GM10266 (cell line): ENCODE results near the gene PIP4K2B.

Experiments
- DNase-seq: peaks from one replicate; pipeline ENCODE4 v3.0.0; 2012; ENCODE audit errors: extremely low spot score
- TF ChIP-seq, protein P1 (sequence below): IDR thresholded peaks from 2 replicates; pipeline ENCODE4 v1.5.1; 2012; ENCODE audit warnings: mild to moderate bottlenecking, low read depth; ENCODE audit not compliant: control insufficient read depth, insufficient read depth; ENCODE audit errors: missing control alignments

The PIP4K2B gene

DNA sequence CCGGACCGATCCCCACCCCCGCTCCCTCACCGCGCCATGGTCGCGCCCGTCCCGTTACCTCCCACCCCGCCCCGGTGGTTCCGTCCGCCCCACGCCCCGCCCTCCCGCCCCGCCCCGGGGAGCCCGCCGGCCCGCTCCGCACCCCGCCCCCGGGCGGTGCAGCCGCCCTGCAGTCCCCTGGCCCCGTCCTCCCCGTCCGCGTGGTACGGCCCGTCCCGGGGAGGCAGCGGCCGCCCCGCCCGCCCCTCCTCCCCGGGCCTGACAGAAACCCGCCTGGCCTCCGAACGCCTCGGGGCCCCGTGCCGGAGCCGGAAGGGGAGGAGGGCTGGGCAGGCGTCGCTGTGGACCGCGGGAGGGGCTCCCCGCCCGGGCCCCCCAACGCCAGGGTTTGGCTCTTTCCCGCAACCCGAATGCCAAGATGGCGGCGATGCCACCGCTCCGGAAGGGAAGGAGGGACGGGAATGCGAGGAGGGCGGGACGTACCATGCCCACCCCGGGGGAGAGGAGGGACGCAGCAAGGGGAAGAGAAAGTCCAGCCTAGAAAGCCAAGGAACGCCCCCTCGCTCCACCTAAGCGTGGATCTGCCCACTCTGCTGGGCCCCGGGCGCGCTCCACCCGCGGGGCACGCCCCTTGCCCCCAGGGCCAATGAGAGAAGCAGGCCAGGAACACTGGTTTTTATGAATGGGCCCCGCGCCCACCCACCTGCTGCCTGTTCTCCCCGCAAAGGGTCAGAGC lies at the start of gene PIP4K2B:
TSS of gene PIP4K2B (minus strand) at position 56 of the 736 bp plus-strand sequence. CDS start 132 bp downstream, outside the sequence.
- TF ChIP-seq, protein P1, sequence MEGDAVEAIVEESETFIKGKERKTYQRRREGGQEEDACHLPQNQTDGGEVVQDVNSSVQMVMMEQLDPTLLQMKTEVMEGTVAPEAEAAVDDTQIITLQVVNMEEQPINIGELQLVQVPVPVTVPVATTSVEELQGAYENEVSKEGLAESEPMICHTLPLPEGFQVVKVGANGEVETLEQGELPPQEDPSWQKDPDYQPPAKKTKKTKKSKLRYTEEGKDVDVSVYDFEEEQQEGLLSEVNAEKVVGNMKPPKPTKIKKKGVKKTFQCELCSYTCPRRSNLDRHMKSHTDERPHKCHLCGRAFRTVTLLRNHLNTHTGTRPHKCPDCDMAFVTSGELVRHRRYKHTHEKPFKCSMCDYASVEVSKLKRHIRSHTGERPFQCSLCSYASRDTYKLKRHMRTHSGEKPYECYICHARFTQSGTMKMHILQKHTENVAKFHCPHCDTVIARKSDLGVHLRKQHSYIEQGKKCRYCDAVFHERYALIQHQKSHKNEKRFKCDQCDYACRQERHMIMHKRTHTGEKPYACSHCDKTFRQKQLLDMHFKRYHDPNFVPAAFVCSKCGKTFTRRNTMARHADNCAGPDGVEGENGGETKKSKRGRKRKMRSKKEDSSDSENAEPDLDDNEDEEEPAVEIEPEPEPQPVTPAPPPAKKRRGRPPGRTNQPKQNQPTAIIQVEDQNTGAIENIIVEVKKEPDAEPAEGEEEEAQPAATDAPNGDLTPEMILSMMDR, result no peak
- peak; percentile 97 for DNase-seq

DNA sequence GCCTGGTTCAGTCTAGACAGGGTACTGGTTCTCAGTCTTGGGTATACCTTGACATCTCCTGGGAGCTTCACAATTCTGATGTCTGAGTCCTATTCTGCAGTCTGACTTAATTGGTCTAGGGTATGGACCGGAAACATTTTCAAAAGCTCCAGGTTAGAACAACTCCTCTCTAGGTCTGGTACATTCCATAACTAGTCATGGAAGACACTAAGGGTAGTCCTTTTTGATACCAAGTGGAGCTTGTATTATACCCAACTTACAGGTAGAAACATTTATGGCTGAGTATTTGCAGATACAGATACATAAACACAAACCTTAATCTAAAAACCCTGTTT lies 49.2 kb upstream of the PIP4K2B start:
- TF ChIP-seq, protein P1, result no peak
- no peak for DNase-seq

DNA sequence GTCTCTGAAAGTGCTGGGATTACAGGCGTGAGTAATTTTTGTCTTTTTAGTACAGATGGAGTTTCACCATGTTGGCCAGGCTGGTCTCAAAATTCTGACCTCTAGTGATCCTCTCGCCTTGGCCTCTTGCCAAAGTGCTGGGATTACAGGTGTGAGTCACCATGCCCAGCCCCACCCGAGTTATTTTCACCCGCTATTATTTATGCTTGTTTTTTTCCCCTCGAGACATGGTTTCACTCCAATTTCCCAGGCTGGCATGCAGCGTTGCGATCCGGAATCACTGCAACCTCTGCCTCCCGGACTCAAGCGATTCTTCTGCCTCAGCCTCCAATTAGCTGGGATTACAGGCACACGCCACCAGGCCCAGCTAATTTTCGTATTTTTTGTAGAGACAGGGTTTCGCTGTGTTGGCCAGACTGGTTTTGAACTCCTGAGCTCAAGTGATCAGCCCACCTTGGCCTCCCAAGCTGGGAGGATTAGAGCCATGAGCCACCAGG lies 45.0 kb upstream of the PIP4K2B start:
- TF ChIP-seq, protein P1, result no peak
- DNase-seq, result no peak

DNA sequence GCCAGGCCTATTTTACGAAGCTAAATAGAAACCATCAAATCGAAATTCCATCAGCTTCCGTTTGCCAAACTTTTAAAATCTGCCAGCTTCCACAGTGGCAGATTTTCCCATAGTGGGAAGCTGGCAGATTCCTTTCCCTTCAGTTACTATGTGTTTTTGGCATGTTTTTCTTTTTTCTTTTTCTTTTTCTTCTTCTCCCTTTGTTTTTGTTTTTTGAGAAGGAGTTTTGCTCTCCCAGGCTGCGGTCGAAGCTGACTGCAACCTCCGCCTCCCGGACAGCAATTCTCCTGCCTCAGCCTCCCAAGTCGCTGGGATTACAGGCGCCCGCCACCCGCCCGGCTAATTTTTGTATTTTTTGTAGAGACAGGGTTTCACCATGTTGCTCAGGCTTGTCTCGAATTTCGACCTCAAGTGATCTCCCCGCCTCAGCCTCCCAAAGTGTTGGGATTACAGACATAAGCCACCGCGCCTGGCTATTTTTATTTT lies 26.4 kb upstream of the PIP4K2B start:
- DNase-seq, result no peak
- TF ChIP-seq, protein P1, result no peak

DNA sequence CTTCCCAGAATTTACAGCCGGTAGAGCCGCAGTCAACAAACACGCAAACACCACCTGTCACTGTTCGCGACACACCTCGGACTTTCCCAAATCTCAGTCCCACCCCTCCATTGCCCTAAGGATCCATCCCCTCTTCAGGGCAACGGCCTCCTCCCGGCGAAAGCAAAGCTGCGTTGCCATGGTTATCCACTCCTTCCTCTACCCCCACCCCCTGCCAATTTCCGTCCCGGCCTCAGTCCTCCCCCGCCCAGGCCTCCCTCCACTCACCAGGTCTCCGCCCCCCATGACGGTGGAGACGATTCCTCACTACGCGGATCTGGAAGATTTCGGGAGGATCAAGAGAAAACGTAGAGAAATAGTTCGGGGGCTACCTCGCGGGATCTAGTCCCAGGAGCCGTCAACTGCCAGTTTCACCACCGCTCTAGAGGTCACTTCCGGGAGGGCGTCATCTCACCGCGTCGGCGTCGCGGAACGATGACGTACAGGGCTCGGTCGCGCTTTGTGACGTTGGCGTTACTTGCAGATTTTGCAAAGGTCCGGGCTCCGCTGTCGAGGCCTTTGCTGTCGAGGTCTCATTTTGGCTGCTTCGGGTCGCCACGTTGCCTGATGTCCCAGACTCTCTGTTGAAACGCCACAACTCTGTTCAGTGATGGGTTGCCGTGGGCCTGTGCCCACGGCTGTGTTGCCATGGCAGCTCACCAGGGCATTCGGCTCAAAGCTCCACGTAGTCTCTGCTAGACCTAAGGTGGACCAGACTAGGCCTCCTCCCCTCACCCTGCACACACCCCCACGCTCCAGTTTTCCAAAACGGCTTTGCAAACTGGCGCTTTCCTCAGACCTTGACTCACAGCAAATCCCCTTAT lies 25.8 kb upstream of the PIP4K2B start, which contains the start of gene CWC25:
TSS of gene CWC25 (minus strand) at position 423 of the 863 bp plus-strand sequence. CDS start at position 285, 138 bp downstream.
- peak; percentile 89 for DNase-seq

DNA sequence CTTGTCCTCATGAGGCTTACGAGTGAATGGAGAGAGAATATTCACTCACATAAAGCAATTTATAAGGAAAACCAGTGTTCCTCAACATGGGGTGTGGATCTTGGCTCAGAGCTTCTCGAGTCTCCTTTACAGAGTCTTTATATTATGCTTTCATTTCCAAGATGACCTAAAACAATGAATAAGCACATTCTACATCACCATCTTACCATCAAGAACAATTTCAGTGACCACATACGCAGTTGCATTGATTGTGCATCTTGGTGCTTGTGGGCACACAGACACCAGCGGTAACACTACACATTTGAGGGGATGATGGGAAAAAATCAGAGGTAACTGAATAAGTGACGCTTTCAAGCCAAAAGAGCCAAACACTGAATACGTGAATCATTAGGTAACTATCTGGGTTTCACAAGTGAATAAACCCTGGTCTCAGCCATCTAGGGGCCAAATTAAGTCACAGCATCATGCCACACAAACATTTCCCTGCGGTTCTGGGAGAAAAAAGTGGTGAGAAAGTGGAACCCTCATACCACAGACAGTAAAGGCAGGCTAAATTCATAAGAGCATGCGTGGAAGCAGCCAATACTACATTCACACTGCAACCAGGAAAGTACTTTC lies 16.3 kb upstream of the PIP4K2B start:
- TF ChIP-seq, protein P1, result no peak

More for the DNA sequence above, 25.8 kb upstream of the PIP4K2B start, which contains the start of gene CWC25:
- TF ChIP-seq, protein P1, result no peak

DNA sequence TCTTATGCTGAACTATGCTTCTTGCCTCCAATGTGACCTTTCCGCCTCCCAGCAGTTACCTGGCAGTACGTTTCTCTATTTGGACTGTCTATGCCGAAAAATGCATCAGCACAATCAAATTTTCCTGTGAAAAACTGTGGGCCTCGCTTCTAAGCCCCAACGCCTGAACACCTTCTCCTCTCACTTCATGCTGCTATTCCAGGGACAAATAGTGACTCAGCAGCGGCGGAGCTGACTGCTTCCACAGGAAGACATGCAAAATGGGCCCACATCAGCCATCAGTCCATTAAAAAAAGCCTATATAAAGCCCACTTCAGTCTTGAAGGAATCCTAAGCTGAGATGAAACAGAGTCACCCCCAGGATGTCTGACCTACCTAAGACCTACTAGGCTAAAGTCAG lies 10.5 kb upstream of the PIP4K2B start:
- DNase-seq, result no peak
- TF ChIP-seq, protein P1, result no peak

More for the DNA sequence above, 16.3 kb upstream of the PIP4K2B start:
- DNase-seq, result no peak
